PFSK-1 (cell line): Measurements from ENCODE around the gene NEK7.

ENCODE experiments used
- POLR2AphosphoS5 ChIP-seq: IDR thresholded peaks from 2 replicates; pipeline ENCODE4 v1.6.1; 2012; ENCODE audit warnings: low read depth, mild to moderate bottlenecking, control low read depth, low read length, moderate library complexity
- REST ChIP-seq, 2 experiments: IDR thresholded peaks; 2 replicates each; pipeline versions ENCODE4 v1.6.1 to v1.8.0; 2011 to 2012; ENCODE audit warnings: low read depth in 2 of 2, low read length in 2 of 2, control low read depth in 1 of 2, inconsistent platforms in 1 of 2, mild to moderate bottlenecking in 1 of 2, moderate library complexity in 1 of 2; ENCODE audit not compliant: insufficient read depth in 1 of 2
- TAF1 ChIP-seq: IDR thresholded peaks from 2 replicates; pipeline ENCODE4 v1.6.1; 2012; ENCODE audit warnings: low read length, control low read depth, borderline replicate concordance; ENCODE audit not compliant: insufficient read depth

- TF ChIP-seq POLR2AphosphoS5 (no peak), REST (IDR thresholded peaks at IDR 0.05; ENCODE audit: insufficient read depth in 1 of 2, low read depth in 2 of 2, low read length in 2 of 2) (no peak), TAF1 (no peak)
These were observed 181.1 kb downstream of the NEK7 start for GRCh38 chr1:198337886-198338285.
